Testis (tissue), 3 donors: ENCODE data around the gene KIF25. TPM values are rescaled to one million over a fixed set of nuclear protein-coding genes. Genes with fewer than 3 reads are reported as not detected.
A peak's percentile ranks its signal among the peaks of the same experiment; 100 is the strongest.

Experiments used
- DNase-seq: peaks from one replicate; pipeline ENCODE4 v3.0.0-alpha.2; 2019
- H3K27ac ChIP-seq, 2 donors: fragments of 200-600 bp; sonication (generic); one replicate each; pipeline ENCODE4 v1.5.1; 2019
- H3K27me3 ChIP-seq: fragments of 200-600 bp; sonication (generic); one replicate; pipeline ENCODE4 v1.5.1; 2019
- H3K36me3 ChIP-seq: fragments of 200-600 bp; sonication (generic); one replicate; pipeline ENCODE4 v1.5.1; 2017; ENCODE audit warnings: low read depth; ENCODE audit errors: missing control alignments
- H3K4me1 ChIP-seq: fragments of 200-600 bp; sonication (generic); one replicate; pipeline ENCODE4 v1.5.1; 2019
- H3K4me3 ChIP-seq, 2 donors: fragments of 200-600 bp; sonication (generic); one replicate each; pipeline ENCODE4 v1.5.1; 2017 to 2019
- H3K9me3 ChIP-seq: fragments of 200-600 bp; sonication (generic); one replicate; pipeline ENCODE4 v1.5.1; 2017
- POLR2A ChIP-seq: fragments of 450-650 bp; IDR thresholded peaks from one replicate; pipeline ENCODE4 v1.6.1; 2017; ENCODE audit warnings: antibody characterized with exemption, mild to moderate bottlenecking, moderate library complexity
- WGBS, 2 donors: methylation state at CpG; one replicate each; pipeline ENCODE4 v1.1.5; 2018; 5-methylcytosine and 5-hydroxymethylcytosine counted together
- intact Hi-C: fragments of 100-400 bp; cut with DNase I; formaldehyde crosslinking; loops from one replicate; pipeline ENCODE4 v1.15.1; 2023; ENCODE audit warnings: low total_unique reads
- polyA plus RNA-seq: library from polyadenylated mRNA; stranded (reverse); fragments of 350-450 nt; fragmentation: Illumina TruSeq; extraction: RNeasy Lipid Tissue Mini Kit (QIAGEN cat#74804); gene quantifications from one replicate; pipeline ENCODE4 v1.2.3, GENCODE V29; 2014; ENCODE audit warnings: low read depth, low replicate concordance; ENCODE audit not compliant: insufficient read depth
- total RNA-seq, 2 donors: library from RNA; depleted of rRNA; stranded (reverse); fragments of >200 nt; gene quantifications; one replicate each; pipeline ENCODE4 v1.2.3, GENCODE V29; 2016
- TF ChIP-seq, protein P1 (sequence below), 3 experiments: fragments of 450-650 bp in 2 of 3; fragments of 200-600 bp in 1 of 3; sonication (generic) in 1 of 3; IDR thresholded peaks; one replicate each; pipeline ENCODE4 v1.5.1; 2016 to 2019; ENCODE audit warnings: antibody characterized with exemption in 3 of 3, mild to moderate bottlenecking in 2 of 3, moderate library complexity in 1 of 3

KIF25 gene
- total and polyA plus RNA-seq, 3 donors from 2014 or later, result 1.1 to 5.0 (median 1.6) TPM

DNA sequence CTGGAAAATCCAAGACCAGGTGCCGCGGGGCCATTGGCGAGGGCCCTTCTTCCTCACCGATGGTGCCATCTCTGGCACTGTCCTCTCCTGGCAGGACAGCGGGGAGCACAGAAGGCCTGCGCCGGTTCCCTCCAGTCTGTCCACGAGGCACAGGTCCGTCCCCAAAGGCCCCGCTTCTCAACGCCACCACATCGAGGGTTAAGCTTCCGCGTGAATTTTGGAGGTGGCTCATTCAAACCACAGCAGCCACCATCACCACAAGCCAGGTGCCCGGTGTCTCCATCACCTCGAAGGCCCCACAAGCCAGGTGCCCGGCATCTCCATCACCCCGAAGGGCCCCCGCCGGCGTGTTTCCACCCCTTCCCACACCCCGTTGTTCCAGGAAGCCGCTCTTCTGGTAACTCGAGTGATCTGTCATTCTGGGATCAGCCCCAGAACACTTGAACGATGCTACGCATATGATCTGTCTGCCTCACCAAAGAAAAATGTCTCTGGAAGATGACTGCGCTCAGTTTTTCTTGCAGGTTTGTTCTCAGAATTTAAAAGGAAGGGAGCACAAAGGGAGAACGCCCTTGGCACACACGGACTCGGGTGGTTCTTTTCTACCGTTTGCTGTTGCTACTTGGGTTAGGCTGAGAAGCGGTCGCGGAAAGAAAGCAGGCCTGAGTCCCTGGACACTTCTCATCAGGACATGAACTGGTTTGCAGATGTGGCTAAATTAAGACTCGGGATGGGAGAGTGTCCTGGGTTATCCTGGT lies 9.9 kb upstream of the KIF25 start:
- H3K27ac ChIP-seq, result no peak overlapping the region

DNA sequence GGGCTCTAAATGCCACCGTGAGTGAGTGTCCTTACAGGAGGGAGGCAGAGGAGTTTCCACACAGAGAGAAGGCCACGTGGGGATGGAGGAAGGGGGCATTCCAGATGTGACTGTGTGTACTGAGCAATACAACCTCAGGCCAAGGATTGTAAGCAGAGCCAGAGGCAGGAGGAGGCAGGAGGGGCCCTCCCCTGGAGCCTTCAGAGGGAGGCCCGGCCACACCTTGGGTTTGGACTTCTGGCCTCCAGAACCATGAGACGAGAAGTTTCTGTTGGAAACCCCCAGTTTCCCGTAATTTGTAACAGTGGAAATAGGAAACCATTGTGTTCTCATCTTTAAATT lies 9.3 kb upstream of the KIF25 start:
- Histone ChIP-seq H3K27ac (no peak overlapping the region), H3K9me3 (no peaks in the 10 kb centered on the region), H3K27me3 (no peaks in the 10 kb centered on the region), H3K36me3 (no peaks in the 10 kb centered on the region), H3K4me3 (no peak overlapping the region), H3K4me1 (no peaks in the 10 kb centered on the region)
- 64 to 84% methylated on average over 5 of the region's 5 CpGs for WGBS, 2 donors
- intact Hi-C loops, result no loop called here
- TF ChIP-seq, protein P1, sequence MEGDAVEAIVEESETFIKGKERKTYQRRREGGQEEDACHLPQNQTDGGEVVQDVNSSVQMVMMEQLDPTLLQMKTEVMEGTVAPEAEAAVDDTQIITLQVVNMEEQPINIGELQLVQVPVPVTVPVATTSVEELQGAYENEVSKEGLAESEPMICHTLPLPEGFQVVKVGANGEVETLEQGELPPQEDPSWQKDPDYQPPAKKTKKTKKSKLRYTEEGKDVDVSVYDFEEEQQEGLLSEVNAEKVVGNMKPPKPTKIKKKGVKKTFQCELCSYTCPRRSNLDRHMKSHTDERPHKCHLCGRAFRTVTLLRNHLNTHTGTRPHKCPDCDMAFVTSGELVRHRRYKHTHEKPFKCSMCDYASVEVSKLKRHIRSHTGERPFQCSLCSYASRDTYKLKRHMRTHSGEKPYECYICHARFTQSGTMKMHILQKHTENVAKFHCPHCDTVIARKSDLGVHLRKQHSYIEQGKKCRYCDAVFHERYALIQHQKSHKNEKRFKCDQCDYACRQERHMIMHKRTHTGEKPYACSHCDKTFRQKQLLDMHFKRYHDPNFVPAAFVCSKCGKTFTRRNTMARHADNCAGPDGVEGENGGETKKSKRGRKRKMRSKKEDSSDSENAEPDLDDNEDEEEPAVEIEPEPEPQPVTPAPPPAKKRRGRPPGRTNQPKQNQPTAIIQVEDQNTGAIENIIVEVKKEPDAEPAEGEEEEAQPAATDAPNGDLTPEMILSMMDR (IDR thresholded peaks at IDR 0.05), result no peak
- TF ChIP-seq POLR2A, result no peak
- no peak for DNase-seq

More for the DNA sequence above, 9.9 kb upstream of the KIF25 start:
- Histone ChIP-seq H3K4me1 (no peaks in the 10 kb centered on the region), H3K9me3 (no peaks in the 10 kb centered on the region), H3K27me3 (no peaks in the 10 kb centered on the region), H3K36me3 (no peaks in the 10 kb centered on the region), H3K4me3 (no peak overlapping the region)
- WGBS, 2 donors, result 92 to 94% methylated on average over 34 to 35 of the region's 35 CpGs
- DNase-seq, result no peak
- TF ChIP-seq, protein P1 (IDR thresholded peaks at IDR 0.05), result no peak
- TF ChIP-seq POLR2A, result no peak
- intact Hi-C loops, result no loop called here

DNA sequence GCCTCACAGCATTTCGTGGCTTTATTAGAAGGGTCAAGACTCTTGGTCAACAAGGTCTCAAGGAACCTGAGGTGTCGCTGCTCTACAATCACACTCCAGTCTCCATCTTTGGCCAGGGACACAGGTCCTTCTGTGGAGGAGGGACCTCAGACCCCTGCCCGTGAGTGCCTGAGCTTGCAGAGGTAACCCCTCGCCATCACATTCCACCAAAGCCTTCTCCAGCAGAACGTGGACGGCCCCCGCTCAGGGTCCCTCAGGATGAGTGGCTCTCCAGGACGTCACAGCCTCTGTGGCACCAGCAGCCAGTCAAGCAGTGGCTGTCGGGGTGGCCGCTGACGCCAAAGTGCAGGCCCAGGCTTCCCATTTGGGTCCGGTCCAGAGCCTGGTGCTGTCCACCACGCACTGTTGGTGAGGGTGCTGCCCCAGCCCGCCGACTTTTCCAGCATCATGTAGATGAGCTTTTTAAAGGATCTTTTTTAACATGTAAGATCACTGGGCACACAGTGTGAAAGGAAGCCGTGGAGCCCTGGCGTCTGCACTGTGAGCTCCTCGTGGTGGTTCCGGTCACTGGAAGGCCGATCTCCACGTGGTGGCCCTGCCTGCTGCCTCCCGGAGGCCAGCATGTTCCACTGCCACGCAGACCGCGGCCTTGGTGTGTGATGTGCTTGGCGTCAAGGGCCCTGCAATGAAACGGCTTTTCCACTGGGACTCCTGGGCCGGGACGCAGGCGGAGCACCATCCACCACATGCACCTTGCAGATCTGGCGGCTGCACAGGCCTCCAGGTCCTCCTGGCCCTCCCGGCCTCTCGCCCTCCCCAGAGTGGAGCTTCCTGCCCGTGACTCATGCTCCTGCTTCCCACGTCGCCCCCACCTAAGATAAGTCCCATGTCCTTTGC lies 8.3 kb upstream of the KIF25 start:
- H3K9me3 ChIP-seq, result no peaks in the 10 kb centered on the region
- intact Hi-C loops, result no loop called here
- no peaks in the 10 kb centered on the region for H3K27me3 ChIP-seq
- TF ChIP-seq POLR2A, result no peak
- TF ChIP-seq, protein P1 (IDR thresholded peaks at IDR 0.05), result no peak
- no peak for DNase-seq
- H3K4me1 ChIP-seq, result no peaks in the 10 kb centered on the region
- WGBS, 2 donors, result 83 to 84% methylated on average over 18 to 36 of the region's 36 CpGs
- H3K4me3 ChIP-seq, result no peak overlapping the region
- no peaks in the 10 kb centered on the region for H3K36me3 ChIP-seq
- H3K27ac ChIP-seq, result no peak overlapping the region

DNA sequence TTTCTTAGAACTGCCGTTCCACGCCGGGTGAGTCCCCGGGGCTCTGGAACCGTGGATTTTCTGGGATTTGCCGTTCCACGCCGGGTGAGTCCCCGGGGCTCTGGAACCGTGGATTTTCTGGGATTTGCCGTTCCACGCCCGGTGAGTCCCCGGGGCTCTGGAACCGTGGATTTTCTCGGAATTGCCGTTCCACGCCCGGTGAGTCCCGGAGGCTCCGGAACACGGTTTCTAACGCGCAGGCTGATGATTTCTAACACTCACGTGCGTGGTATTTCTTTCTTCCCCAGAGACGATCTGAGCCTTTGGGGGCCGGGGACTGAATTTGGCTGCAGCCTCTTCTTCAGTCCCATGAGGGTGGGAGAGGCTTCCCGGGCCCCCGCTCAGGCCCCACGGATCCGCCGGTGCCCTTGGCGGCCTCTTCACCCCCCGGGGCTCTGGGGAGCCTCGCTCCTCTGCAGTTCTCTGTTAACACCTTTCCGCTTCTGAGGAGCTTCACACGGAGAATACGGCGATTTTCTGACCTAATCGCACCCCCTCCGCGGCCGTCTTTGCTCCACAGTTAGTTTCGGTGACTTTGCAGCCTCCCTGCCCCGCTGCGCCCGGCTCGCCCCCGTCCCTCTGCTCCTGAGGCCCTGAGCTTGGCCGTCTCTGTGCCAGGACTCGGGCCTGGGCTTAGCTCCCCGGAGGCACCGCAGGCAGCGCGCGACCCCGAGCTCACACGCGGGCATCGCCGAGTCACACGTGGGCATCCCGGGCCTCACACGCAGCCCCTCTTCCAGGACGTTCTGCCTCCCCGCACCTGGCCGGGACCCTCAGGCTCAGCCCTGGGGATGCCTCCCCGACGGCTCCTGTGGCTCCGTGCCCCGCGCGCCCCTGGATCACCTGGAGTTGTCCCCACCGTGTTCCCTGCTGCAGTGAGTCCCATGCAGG lies 7.2 kb upstream of the KIF25 start:
- Histone ChIP-seq H3K27ac (no peak overlapping the region), H3K4me3 (peak overlapping the region; percentile 9 to 20), H3K27me3 (no peaks in the 10 kb centered on the region), H3K36me3 (no peaks in the 10 kb centered on the region), H3K9me3 (no peaks in the 10 kb centered on the region), H3K4me1 (no peaks in the 10 kb centered on the region)
- TF ChIP-seq, protein P1 (IDR thresholded peaks at IDR 0.05), result no peak
- no peak for TF ChIP-seq POLR2A
- intact Hi-C loops, result no loop called here
- no peak for DNase-seq
- 71 to 76% methylated on average over 58 to 75 of the region's 75 CpGs for WGBS, 2 donors
